Bronchial epithelial cell (primary cell): ENCODE results near the gene FGGY. TPM values are rescaled to one million over a fixed set of nuclear protein-coding genes. Genes with fewer than 3 reads are reported as not detected.

Experiments used
- DNase-seq: peaks from one replicate; pipeline ENCODE4 v3.0.0-alpha.2; 2010; ENCODE audit warnings: low read depth
- FAIRE-seq: peaks from 2 replicates; lab custom pipeline; 2011; peaks lifted over from hg19 to GRCh38; lab: Jason Lieb, UNC
- H3K27me3 ChIP-seq: 2 replicates; pipeline ENCODE4 v1.5.1; 2011; ENCODE audit warnings: low read length; ENCODE audit not compliant: control insufficient read depth, insufficient read depth
- H3K36me3 ChIP-seq: 2 replicates; pipeline ENCODE4 v1.5.1; 2011; ENCODE audit warnings: low read length; ENCODE audit not compliant: control insufficient read depth, insufficient read depth
- H3K4me3 ChIP-seq: 2 replicates; pipeline ENCODE4 v1.5.1; 2011; ENCODE audit warnings: mild to moderate bottlenecking, low read depth, low read length, control low read depth
- total RNA-seq: library from RNA; depleted of rRNA; stranded (reverse); fragments of >200 nt; gene quantifications from 2 replicates; pipeline ENCODE4 v1.2.1, GENCODE V29; 2014
- TF ChIP-seq, protein P1 (sequence below): IDR thresholded peaks from 2 replicates; pipeline ENCODE4 v1.5.1; 2011; ENCODE audit warnings: mild to moderate bottlenecking, moderate library complexity, low read length, control low read depth, inconsistent platforms; ENCODE audit not compliant: insufficient read depth, severe bottlenecking

The FGGY gene
- total RNA-seq, 1 donor from 2014 or later = 20.0 TPM

DNA sequence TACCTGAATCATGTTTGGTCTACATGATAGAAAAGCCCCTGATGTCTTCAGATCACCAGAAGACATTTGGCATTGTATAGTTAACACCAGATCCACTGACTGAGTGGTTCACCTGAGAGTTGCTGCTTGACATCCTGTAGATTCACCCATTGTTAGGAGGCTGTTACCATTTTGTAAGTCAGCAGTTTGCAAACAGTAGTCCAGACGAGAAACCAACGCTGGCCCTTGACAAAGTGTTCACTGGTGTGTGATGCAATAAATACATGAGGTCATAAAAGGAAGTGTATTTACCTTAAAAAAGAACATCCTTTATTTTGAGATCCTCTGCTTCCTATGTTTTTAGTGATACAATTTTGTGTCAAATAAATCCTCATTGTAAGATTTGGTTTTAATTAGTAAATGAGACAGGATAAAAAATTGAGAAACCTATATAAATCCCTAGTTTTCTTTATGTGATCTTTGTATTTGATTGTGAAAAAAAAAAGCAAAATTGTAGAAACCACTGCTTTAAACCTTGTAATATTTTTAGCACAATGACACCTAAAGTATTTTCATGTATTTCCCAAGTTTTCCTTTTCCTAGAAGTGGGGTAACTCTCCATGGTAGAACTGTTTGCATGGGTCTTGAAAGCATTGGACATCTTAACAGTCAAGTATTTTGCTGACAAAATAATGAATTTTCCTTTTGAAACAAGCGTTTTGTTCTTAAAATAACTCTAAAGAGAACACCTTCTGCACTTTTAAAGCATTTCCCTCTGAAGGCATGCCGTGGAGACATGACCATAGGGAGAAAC, 204.3 kb downstream of the FGGY start:
- FAIRE-seq (no peak), DNase-seq (peak; percentile 75)
- Histone ChIP-seq H3K36me3 (no peaks in the 10 kb centered on the region), H3K4me3 (no peak overlapping the region), H3K27me3 (no peaks in the 10 kb centered on the region)
- TF ChIP-seq, protein P1, sequence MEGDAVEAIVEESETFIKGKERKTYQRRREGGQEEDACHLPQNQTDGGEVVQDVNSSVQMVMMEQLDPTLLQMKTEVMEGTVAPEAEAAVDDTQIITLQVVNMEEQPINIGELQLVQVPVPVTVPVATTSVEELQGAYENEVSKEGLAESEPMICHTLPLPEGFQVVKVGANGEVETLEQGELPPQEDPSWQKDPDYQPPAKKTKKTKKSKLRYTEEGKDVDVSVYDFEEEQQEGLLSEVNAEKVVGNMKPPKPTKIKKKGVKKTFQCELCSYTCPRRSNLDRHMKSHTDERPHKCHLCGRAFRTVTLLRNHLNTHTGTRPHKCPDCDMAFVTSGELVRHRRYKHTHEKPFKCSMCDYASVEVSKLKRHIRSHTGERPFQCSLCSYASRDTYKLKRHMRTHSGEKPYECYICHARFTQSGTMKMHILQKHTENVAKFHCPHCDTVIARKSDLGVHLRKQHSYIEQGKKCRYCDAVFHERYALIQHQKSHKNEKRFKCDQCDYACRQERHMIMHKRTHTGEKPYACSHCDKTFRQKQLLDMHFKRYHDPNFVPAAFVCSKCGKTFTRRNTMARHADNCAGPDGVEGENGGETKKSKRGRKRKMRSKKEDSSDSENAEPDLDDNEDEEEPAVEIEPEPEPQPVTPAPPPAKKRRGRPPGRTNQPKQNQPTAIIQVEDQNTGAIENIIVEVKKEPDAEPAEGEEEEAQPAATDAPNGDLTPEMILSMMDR = no peak

GRCh38 chr1:59502009-59502691, 205.3 kb downstream of the FGGY start:
- no peak for FAIRE-seq
- Histone ChIP-seq H3K36me3 (no peaks in the 10 kb centered on the region), H3K4me3 (no peak overlapping the region), H3K27me3 (no peaks in the 10 kb centered on the region)
- peak; percentile 75 for DNase-seq
- TF ChIP-seq, protein P1 = no peak

DNA sequence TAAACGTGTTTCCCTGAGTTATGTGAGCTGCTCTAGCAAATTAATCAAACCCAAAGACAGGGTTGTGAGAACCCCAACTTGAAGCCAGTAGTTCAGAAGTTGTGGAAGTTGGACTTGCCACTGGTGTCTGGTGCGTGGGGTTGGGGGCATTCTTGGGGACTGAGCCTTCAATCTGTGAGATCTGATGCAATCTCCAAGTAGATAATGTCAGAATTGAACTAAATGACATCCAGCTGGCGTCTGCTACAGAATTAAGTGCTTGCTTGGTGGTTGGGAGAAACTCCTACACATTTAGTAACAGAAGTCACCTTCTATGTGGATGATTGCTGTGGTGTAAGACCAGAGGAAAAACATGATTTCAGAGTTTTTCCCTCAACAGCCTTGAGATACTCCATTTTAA, 207.4 kb downstream of the FGGY start:
- no peak for FAIRE-seq

GRCh38 chr1:59505596-59506028, 208.7 kb downstream of the FGGY start:
- TF ChIP-seq, protein P1 = no peak
- no peak for FAIRE-seq
- peak; percentile 32 for DNase-seq
- Histone ChIP-seq H3K36me3 (no peaks in the 10 kb centered on the region), H3K4me3 (no peak overlapping the region), H3K27me3 (no peaks in the 10 kb centered on the region)

More for the DNA sequence above, 207.4 kb downstream of the FGGY start:
- TF ChIP-seq, protein P1 = no peak
- no peak for DNase-seq
- Histone ChIP-seq H3K27me3 (no peaks in the 10 kb centered on the region), H3K36me3 (no peaks in the 10 kb centered on the region), H3K4me3 (no peak overlapping the region)

DNA sequence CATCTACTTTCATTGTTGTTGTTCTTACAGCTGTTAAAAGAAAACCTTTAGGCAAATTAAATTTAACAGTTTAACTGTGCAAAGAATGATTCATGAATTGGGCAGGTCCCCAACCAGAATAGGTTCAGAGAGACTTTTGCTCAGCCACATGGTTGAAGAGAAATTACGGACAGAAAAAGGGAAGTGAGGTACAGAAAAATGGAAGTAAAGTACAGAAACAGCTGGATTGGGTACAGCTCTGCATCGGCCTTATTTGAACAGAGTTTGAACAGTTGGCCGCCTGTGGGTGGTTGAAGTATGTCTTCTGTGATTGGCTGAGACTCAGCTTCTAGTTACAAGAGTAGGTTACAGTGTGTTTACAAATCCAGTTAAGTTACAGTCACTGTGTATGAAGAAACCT, 210.1 kb downstream of the FGGY start:
- no peaks in the 10 kb centered on the region for H3K36me3 ChIP-seq
- DNase-seq (peak; percentile 34), FAIRE-seq (no peak)

More for the DNA sequence above, 210.1 kb downstream of the FGGY start:
- Histone ChIP-seq H3K27me3 (no peaks in the 10 kb centered on the region), H3K4me3 (no peak overlapping the region)
- TF ChIP-seq, protein P1 = no peak
